Measurements from ENCODE around the gene FNDC4. TPM values are rescaled to one million over a fixed set of nuclear protein-coding genes. Genes with fewer than 3 reads are reported as not detected.

Gene FNDC4
- total RNA-seq, 1 donor from 2014 or later = not detected

- intact Hi-C loops (cut with micrococcal nuclease) = no loop called here
- Mint-ChIP-seq H3K4me3 (no peak overlapping the region), H3K27me3 (peaks cover 22% of the 10 kb centered on the region), H3K4me1 (no peaks in the 10 kb centered on the region), H3K36me3 (ENCODE audit: low read depth) (no peaks in the 10 kb centered on the region), H3K27ac (no peak overlapping the region), H3K9me3 (no peaks in the 10 kb centered on the region)
- DNase-seq (no peak), ATAC-seq (ENCODE audit: low read depth) (no peak)
- ChIA-PET POLR2A (no interaction called here), CTCF (no interaction called here)
- TF ChIP-seq CTCF (IDR thresholded peaks at IDR 0.05) = no peak
Observed at GRCh38 chr2:27509326-27509725, 14.3 kb upstream of the FNDC4 start.

- no peaks in the 10 kb centered on the region for H3K36me3 Mint-ChIP-seq (ENCODE audit: low read depth)
- H3K27ac Mint-ChIP-seq = no peak overlapping the region
- peaks cover 21% of the 10 kb centered on the region for H3K27me3 Mint-ChIP-seq
- no peaks in the 10 kb centered on the region for H3K9me3 Mint-ChIP-seq
- no peak for DNase-seq
- no peaks in the 10 kb centered on the region for H3K4me1 Mint-ChIP-seq
- POLR2A ChIA-PET = no interaction called here
- CTCF ChIA-PET = no interaction called here
- intact Hi-C loops (cut with micrococcal nuclease) = no loop called here
- no peak overlapping the region for H3K4me3 Mint-ChIP-seq
- no peak for TF ChIP-seq CTCF (IDR thresholded peaks at IDR 0.05)
- ATAC-seq (ENCODE audit: low read depth) = no peak
Observed at GRCh38 chr2:27507293-27507692, 12.3 kb upstream of the FNDC4 start.

GRCh38 chr2:27506587-27506986, 11.6 kb upstream of the FNDC4 start:
- intact Hi-C loops (cut with micrococcal nuclease) = no loop called here
- no peak for ATAC-seq (ENCODE audit: low read depth)
- no peak for TF ChIP-seq CTCF (IDR thresholded peaks at IDR 0.05)
- Mint-ChIP-seq H3K4me1 (no peaks in the 10 kb centered on the region), H3K36me3 (ENCODE audit: low read depth) (no peaks in the 10 kb centered on the region), H3K9me3 (no peaks in the 10 kb centered on the region), H3K27ac (no peak overlapping the region), H3K4me3 (no peak overlapping the region), H3K27me3 (peaks cover 18% of the 10 kb centered on the region)
- POLR2A ChIA-PET = no interaction called here
- no peak for DNase-seq
- CTCF ChIA-PET = no interaction called here

GRCh38 chr2:27502142-27502541, 7.1 kb upstream of the FNDC4 start:
- ATAC-seq (ENCODE audit: low read depth) (no peak), DNase-seq (no peak)
- intact Hi-C loops (cut with micrococcal nuclease) = no loop called here
- ChIA-PET POLR2A (interaction anchor here (0.6 kb wide), 1 partner anchor 17 kb away, joined by 3 read pairs; no protein-coding TSS in a partner anchor), CTCF (no interaction called here)
- H3K9me3 Mint-ChIP-seq = no peaks in the 10 kb centered on the region
- no peaks in the 10 kb centered on the region for H3K36me3 Mint-ChIP-seq (ENCODE audit: low read depth)
- peaks cover 25% of the 10 kb centered on the region for H3K27me3 Mint-ChIP-seq
- TF ChIP-seq CTCF (IDR thresholded peaks at IDR 0.05) = no peak
- no peak overlapping the region for H3K27ac Mint-ChIP-seq
- H3K4me1 Mint-ChIP-seq = no peaks in the 10 kb centered on the region
- H3K4me3 Mint-ChIP-seq = no peak overlapping the region

- DNase-seq (no peak), ATAC-seq (ENCODE audit: low read depth) (no peak)
- POLR2A ChIA-PET = no interaction called here
- CTCF ChIA-PET = no interaction called here
- intact Hi-C loops (cut with micrococcal nuclease) = no loop called here
- H3K36me3 Mint-ChIP-seq (ENCODE audit: low read depth) = no peaks in the 10 kb centered on the region
- no peak overlapping the region for H3K27ac Mint-ChIP-seq
- peaks cover 32% of the 10 kb centered on the region for H3K27me3 Mint-ChIP-seq
- TF ChIP-seq CTCF (IDR thresholded peaks at IDR 0.05) = no peak
- no peaks in the 10 kb centered on the region for H3K9me3 Mint-ChIP-seq
- H3K4me3 Mint-ChIP-seq = no peak overlapping the region
- no peaks in the 10 kb centered on the region for H3K4me1 Mint-ChIP-seq
Observed at GRCh38 chr2:27501042-27501441, 6.0 kb upstream of the FNDC4 start.
